ENCODE data around the gene GLI1.
"Not testable (repeated sequence)": the region's sequence is repeated elsewhere in the genome, so short reads cannot be mapped to it uniquely, and the experiment has no call there.

GLI1 gene

DNA sequence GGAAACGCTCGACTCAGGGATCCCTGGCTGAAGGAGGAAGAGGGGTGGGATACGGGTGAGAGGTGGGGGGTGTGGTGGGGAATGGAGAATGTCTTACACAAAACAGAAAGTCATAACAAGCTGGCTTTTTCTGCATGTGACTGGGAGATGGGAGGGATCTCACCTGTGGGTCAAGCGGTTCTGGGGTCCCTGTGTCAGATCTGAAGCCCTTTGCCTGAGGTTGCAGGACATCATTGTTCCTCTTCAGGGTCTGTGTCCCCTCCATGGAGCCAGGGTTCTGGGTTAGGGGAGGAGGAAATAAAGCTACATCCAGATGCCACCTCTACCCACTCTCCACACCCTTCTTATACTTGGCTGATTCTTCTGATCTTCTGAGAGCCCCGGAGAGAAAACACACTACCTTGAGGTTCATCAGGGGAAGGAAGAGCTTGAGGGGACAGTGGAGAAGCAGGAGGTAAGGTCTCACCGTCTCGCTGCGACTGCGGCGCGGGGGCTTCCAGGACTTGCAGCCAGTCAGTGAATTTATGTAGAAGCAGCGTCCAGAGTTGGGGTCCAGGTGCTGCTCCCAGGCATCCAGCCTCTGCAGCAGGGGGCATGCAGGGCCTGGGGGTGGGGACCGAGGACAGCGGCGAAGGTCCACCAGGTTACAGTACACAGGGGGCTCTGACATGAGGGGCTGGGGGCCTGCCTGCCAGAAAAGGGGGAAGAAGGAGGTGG, 17.6 kb downstream of the GLI1 start:
- DNase-seq: no peak

DNA sequence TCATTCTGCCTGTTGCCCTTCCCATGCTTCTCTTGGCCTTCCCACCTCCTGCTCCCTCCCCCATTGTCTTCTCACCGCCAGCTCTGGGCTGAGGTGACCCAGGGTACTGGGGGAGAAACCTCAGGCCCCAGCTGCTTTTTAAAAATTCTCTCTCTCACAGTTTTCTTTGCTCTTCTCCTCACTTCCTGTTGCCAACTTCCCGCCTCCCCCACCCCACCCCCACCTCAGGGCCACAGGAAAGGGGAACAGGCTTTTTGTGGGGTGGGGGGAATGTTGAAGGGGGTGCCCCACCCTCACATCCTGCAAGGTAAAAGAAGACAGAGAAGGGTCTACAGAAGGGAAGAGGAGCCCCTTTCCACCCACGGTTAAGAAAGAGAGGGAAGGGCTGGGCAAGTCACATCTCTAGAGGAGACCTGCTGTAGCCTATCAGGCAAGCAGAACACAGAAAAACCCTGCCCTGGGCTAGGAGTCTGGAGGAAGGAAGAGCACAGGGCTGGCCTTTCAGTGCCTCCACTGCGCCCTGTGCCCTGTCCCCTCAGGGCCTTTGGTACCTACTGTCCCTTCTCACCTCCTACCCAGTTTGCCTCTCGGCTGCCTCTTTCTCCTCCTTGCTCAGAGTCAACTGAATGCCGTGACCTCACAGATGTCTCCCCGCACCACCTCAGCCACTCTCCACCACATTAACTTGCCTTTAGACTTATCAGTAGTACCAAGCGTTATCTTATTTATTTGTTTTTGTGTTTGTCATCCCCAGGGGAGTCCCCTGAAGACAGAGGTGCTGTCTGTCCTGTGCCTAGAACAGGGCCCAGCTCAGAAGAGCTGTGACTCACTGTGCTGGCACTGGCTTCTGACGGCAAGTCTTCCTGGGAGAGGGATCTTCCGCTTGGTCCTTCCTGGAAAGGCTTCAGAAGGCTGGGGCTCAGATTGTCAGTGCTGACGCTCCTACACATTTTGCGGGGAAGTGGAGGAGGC, 18.4 kb downstream of the GLI1 start:
- peak; percentile 55 for DNase-seq

DNA sequence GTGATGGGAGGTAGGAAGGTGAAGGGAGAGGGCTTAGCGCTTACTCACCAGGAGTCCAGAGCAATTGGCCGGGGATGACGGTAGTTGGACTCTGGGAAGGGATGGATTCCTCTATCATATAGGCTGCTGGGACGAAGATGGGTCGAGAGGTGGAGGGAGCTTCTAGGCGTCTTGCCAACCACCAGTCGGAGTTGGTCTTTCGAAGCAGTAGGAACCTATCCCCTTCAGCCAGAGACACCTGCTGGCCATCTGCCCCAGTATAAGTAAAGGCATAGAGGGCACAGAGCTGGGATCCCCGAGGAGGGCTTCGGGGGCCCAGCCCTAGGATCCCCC, 19.4 kb downstream of the GLI1 start:
- DNase-seq: no peak

DNA sequence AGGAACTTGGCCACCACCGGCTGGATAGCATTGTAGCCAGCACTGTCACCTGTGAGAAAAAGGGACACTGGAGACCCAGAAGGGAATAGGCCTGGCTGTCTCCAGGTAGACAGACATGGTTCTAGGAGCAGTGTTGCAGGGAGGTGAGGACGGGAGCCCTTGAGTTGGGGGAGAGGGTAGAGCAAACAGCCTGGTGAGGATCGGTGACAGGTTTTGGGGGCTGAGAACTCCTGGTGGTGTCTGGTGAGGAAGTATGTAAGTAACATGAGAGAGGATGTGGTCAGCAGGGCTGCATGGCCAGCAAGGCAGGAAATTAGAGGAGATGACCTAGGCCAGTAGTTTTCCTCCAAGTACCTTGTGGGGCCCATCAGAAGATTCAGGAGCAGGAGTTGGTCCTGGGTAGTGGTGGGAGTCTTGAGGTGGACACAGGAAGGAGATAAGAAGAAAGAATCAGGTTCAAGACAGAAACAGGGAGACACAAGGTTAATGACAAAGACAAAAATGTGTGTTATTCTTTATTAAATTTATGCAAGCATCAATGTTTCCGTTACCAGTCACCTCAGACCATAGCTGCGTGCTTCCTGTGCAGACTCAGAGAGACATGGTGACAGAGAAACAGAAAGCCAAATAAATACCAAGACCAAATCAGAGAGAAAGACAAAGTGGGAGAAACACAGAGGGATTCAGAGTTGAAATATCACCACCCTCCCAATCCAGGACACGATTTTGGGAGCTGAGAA, 20.0 kb downstream of the GLI1 start, which contains the start of gene ARHGAP9:
Gene ARHGAP9 (minus strand): TSS at position 491 of the 740 bp plus-strand sequence. CDS start 460 bp downstream, at position 31.
- peak; percentile 57 for DNase-seq

DNA sequence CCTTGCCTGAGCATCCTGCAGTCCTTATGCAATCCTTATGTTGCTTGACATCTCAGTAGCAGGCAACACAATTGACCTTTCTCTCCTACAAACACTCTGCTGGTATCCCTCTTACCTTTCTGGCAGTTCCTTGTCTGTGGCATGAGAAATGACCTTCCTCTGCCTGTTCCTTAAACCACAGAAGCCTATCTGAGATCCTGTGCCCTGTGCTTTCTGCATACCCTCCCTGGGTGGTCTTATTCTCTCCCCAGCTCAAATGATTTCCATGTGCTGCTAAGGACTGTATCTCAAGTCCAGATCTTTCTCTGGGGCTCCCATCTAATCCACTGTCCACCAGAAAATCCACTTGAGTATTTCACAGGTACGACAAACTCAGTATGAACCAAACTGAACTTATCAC, 22.1 kb downstream of the GLI1 start:
- no peak for DNase-seq

DNA sequence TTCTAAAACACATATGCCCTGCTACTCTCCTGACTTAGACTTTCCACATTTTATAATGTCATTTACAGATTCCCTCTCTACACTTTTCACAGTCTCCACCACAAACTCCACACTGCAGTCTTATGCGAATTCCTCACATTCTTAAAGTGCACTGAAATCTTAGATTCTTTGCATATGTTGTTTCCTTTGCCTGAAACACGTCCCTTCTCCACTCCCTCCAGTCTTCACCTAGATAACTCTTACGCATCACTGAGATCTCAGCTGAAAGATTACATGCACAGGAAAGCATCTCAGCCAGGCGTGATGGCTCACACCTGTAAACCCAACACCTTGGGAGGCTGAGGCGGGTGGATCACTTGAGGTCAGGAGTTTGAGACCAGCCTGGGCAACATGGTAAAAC, 23.9 kb downstream of the GLI1 start:
- DNase-seq: no peak

DNA sequence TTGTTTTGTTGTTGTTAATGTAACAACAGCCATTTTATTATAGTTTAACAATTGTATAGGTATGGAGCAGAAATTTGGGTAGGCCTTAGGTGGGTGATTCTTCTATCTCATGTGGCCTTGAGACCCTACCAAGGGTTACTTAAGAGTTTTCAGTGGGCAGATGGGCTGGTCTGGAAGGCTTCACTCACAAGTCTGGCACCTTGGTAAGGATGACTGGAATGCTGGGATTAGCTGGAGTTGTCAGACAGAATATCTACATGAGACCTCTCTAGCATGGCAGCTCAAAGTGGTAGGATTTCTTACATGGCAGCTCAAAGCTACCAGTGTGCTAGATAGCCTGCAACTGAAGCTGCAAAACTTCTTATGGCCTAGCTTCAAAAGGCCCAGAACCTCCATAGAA, 26.1 kb downstream of the GLI1 start:
- DNase-seq: no peak

DNA sequence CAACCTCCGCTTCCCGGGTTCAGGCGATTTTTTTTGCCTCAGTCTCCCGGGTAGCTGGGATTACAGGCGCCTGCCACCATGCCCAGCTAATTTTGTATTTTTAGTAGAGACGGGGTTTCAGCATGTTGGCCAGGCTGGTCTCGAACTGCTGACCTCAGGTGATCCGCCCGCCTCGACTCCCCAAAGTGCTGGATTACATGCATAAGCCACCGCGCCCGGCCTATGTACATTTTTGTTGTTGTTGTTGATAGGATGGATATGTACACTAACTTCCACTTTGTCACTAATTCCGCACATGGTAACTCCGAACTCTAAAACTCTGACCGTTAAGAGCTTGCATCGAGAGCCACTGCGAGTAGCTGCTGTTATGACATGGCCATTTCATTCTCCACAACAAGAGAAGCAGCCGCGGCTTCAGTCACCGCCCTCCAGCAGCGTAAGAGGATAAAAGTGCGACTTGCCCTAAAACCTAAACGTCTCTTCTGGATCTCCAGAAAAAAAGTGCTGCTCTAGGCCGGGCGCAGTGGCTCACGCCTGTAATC, 27.5 kb downstream of the GLI1 start:
- no peak for DNase-seq

DNA sequence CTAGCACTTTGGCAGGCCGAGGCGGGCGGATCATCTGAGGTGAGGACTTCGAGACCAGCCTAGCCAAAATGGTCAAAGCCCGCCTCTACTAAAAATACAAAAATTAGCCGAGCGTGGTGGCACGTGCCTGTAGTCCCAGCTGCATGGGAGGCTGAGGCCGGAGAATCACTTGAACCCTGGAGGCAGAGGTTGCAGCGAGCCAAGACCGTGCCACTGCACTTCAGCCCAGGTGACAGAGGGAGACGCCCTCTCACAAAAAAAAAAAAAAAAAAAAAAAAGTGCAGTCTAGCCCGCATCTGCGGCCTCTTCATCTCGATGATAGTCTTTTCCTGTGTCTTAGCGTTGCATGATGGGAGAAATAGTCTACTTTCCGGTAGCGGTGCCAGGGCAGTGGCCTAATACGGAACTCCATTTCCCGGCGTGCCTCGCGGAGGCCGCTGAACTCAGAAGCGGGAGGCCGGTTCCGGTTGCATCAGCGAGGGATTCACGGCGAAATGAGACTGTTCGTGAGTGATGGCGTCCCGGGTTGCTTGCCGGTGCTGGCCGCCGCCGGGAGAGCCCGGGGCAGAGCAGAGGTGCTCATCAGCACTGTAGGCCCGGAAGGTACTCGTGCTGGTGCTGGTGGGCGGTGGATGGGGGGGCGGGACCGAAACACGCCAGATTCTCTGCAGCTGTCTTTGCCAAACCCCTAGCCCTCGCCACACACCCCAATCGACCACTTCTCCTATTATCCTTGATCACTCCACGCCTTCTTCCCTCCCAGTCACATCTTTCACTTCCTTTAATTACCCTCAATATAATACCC, 28.2 kb downstream of the GLI1 start, which contains the start of gene MARS1:
Gene MARS1 (plus strand): TSS at position 472 of the 805 bp plus-strand sequence. CDS start 23 bp downstream, at position 495.
- peak; percentile 92 for DNase-seq

DNA sequence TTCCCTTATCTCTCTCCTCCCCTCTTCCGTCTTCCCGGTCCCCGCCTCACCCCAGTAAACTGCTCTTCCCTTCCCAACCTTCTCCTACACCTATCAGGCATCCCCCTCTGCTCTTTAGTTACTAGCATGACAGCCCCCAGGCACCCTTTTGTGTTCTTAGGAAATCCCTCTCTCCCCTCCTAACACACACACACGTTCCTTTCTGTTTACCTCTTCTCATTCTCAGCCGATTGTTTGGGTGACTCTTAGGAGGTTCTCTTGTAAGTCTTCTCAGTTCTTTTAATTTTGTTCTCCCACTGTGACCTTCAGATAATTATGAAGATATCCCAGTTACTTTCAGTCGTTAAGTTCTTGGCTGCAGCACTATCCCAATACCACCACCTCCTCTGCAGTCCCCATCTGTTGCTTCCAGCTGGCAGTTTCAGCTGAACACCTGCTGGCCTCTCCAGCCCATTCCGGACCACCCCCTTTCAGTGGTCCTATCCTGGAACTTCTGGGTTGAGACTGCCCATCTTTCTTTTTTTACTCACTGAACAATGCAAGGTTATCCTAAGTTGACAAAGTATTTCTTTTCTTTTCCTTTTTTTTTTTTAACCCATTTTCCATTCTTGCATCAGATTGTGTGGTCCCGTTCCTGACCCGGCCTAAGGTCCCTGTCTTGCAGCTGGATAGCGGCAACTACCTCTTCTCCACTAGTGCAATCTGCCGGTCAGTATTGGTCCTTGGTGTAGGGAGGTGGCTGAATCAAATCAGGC, 29.0 kb downstream of the GLI1 start:
- DNase-seq: no peak

DNA sequence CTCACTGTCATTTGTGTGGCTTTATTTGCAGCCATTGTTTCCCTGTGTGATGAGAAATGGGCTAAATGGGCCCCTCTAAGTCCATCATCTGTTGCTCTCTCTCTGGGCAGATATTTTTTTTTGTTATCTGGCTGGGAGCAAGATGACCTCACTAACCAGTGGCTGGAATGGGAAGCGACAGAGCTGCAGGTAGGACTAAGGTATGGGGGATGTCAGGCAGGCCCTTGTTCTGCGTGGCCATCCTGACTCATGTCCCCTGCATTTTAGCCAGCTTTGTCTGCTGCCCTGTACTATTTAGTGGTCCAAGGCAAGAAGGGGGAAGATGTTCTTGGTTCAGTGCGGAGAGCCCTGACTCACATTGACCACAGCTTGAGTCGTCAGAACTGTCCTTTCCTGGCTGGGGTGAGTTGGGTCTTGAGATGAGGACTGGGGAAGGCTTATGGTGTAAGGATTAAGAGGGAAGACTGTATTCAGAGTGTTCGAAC, 29.6 kb downstream of the GLI1 start:
- DNase-seq: no peak

DNA sequence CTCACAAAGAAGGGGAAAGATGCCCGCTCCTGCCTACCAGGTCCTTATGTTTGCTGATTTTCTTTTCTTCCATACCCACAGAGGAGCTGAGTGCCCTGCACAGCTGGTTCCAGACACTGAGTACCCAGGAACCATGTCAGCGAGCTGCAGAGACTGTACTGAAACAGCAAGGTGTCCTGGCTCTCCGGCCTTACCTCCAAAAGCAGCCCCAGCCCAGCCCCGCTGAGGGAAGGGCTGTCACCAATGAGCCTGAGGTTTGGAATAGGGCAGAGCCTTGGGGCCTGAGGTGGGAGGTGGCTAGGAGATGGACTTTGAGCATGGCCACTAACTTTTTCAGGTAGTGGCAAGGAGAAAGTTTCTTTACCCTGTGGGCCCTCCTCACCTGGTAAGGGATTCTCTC, 30.5 kb downstream of the GLI1 start:
- DNase-seq: no peak

DNA sequence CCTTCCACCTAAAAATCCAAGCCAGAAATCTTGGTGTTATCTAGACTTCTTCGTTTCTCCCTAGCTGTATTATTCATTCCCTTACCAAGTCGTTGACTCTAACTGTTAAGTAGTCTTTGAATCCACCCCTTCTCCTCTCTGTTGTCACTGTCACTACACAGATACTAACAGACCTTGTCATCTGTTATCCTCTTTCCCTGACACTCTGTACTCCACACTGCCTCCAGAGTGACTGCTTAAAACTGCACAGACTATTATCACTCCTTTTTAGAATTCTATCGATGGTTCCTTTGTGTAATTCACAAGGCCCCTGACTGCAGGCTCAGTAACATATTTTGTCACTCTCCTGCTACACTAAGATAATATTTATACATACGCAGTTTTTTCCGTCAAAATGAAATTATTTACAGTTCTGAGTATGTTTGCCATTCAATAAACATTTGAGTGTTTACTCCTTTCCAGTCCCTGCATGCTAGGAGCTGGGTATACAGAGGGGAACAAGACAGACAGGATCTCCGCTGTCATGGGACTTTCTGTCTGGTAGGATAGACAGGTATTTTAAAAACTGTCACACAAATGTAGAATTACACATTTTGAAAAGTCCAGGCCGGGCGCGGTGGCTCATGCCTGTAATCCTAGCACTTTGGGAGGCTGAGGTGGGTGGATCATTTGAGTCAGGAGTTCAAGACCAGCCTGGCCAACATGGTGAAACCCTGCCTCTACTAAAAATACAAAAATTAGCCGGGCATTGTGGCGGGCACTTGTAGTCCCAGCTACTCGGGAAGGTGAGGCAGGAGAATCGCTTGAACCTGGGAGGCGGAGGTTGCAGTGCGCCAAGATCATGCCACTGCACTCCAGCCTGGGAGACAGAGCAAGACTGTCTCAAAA, 32.1 kb downstream of the GLI1 start:
- DNase-seq: no peak

DNA sequence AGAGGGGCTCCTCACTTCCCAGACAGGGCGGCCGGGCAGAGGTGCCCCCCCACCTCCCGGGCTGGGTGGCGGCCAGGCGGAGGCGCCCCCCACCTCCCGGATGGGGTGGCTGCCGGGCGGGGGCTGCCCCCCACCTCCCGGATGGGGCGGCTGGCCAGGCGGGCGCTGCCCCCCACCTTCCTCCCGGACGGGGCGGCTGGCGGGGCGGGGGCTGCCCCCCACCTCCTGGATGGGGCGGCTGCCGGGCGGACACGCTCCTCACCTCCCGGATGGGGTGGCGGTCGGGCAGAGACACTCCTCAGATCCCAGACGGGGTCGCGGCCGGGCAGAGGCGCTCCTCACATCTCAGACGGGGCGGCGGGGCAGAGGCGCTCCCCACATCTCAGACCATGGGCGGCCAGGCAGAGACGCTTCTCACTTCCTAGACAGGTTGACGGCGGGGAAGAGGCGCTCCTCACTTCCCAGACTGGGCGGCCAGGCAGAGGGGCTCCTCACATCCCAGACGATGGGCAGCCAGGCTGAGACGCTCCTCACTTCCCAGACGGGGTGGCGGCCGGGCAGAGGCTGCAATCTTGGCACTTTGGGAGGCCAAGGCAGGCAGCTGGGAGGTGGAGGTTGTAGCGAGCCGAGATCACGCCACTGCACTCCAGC, 35.6 kb downstream of the GLI1 start:
- DNase-seq: not testable (repeated sequence)

DNA sequence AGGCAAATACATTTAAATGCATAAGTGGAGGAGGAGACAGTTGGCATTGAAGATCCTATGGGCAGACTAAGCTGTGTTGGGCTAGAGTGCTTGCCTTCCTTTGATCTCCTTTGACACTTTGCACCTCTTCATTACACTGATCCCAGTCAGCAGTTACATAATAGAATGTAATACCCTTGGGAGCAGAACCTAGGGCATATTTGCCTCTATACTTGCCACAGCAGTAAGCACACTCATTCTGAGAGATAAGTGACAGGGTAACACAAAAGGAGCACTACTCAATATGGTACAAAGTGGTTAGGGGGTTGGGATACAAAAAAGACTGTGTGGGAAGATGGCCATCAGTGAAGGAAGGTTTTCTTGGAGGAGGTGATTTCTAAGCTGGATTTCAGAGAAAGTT, 37.2 kb downstream of the GLI1 start:
- no peak for DNase-seq

DNA sequence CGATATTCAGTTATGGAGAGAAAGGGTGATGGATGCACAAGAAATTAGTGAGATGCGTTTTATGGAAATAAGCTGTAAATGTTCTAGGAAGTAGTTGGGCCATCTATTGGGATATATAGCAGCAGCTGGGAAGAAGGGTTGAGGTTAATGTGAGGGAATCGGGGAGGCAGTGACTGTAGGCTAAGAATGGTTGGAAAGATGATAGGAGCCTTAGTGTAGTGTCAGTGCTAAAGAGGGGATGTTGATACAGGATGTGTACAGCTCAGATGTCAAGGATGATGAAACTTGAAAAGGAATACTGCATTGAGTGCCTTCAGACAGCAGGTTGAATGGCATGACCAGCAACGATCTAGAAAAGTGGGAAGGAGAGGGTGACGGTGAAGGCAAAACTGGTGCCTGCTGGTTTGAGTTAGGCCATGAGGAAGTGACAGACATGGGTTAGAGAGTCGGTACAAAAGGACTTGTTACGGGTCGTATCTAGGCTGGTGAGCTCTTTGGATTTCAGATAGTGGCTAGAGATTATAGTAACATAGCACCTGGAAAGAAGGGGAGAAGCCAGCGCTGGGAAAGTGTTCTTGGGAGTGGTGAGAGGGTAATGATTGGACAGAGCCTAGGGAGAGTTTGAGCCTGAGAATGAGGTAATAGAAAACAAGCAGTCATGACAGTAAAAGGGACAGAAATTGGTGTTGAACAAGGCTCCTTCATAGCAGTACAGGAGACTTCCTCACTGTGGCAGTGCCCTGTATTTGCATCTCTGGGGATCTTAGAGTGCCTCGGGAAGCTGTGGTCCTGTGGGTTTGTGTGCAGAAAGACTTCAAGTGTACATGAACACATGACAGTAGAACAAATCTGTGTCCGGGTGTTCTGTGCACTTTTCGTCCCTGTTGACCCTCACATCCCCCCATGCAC, 37.9 kb downstream of the GLI1 start:
- DNase-seq: no peak

DNA sequence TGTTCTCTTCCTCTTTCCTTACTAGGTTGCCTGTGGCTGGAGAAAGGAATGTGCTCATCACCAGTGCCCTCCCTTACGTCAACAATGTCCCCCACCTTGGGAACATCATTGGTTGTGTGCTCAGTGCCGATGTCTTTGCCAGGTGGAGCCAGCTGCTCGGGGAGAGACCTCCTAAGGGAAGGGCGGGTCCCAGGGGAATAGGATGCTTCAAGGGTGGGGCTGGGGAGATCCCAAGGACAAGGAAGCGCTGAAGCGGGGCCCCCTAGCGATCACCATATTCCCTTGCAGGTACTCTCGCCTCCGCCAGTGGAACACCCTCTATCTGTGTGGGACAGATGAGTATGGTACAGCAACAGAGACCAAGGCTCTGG, 38.5 kb downstream of the GLI1 start:
- no peak for DNase-seq

DNA sequence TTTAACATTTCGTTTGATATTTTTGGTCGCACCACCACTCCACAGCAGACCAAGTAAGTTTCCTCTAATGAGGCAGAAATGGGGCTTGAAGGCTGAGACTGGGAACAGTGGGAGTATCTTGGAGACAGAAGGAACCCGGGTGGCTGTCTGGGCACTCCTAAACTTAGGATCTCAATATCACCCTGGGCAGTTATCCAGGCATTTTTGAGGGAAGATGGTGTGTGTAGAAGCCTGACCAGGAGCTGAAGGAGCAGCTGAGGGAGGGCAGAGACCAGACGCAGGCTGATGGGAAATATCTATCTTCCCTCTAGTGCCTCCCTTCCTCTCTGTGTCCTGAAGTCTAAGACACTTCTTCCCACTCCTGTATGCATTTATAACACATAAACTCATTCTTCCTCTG, 39.0 kb downstream of the GLI1 start:
- DNase-seq: no peak

DNA sequence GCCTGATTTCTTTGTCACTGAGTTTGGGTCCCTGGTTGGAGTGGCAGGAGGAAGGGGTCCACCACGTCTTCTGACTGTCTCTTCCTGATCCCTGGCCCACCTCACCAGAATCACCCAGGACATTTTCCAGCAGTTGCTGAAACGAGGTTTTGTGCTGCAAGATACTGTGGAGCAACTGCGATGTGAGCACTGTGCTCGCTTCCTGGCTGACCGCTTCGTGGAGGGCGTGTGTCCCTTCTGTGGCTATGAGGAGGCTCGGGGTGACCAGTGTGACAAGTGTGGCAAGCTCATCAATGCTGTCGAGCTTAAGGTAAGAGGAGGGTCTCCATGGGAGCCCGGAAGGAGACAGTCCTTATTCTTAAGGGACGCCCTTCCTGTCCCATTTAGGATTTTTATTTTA, 40.6 kb downstream of the GLI1 start:
- DNase-seq: no peak

All from stimulated activated CD8-positive, alpha-beta memory T cell treated with anti-CD3 and anti-CD28 coated beads, Interleukin-4, amount 100 ng/mL, for 48 hours (primary cell).